ENCODE results near the gene PCBD2.
"Not testable (repeated sequence)": the region's sequence is repeated elsewhere in the genome, so short reads cannot be mapped to it uniquely, and the experiment has no call there.

The PCBD2 gene

GRCh38 chr5:134958755-134959154 lies 53.8 kb downstream of the PCBD2 start:
- Mint-ChIP-seq H3K4me1 (no peaks in the 10 kb centered on the region), H3K27ac (no peak overlapping the region), H3K9me3 (peaks cover 4% of the 10 kb centered on the region), H3K4me3 (no peak overlapping the region), H3K27me3 (no peaks in the 10 kb centered on the region), H3K36me3 (peaks cover 20% of the 10 kb centered on the region)
- ATAC-seq (ENCODE audit: low read depth) = no peak
- DNase-seq (ENCODE audit: low spot score in 2 of 2) = no peak

GRCh38 chr5:134963098-134963497 lies 58.2 kb downstream of the PCBD2 start:
- Mint-ChIP-seq H3K27me3 (no peaks in the 10 kb centered on the region), H3K4me1 (no peaks in the 10 kb centered on the region), H3K36me3 (peaks cover 14% of the 10 kb centered on the region), H3K27ac (no peak overlapping the region), H3K4me3 (no peak overlapping the region), H3K9me3 (no peaks in the 10 kb centered on the region)
- DNase-seq (ENCODE audit: low spot score in 2 of 2) (no peak), ATAC-seq (ENCODE audit: low read depth) (no peak)

GRCh38 chr5:134964359-134965270 lies 59.7 kb downstream of the PCBD2 start:
- ATAC-seq (ENCODE audit: low read depth) = no peak

GRCh38 chr5:134965271-134965825 lies 60.4 kb downstream of the PCBD2 start:
- DNase-seq (ENCODE audit: low spot score in 2 of 2) (no peak), ATAC-seq (ENCODE audit: low read depth) (no peak)
- Mint-ChIP-seq H3K27me3 (no peaks in the 10 kb centered on the region), H3K4me3 (no peak overlapping the region), H3K27ac (no peak overlapping the region), H3K36me3 (peaks cover 15% of the 10 kb centered on the region), H3K9me3 (no peaks in the 10 kb centered on the region), H3K4me1 (no peaks in the 10 kb centered on the region)

More at GRCh38 chr5:134964359-134965270, 59.7 kb downstream of the PCBD2 start:
- Mint-ChIP-seq H3K4me1 (no peaks in the 10 kb centered on the region), H3K36me3 (peaks cover 15% of the 10 kb centered on the region), H3K27me3 (no peaks in the 10 kb centered on the region), H3K4me3 (no peak overlapping the region), H3K27ac (no peak overlapping the region), H3K9me3 (no peaks in the 10 kb centered on the region)
- DNase-seq (ENCODE audit: low spot score in 2 of 2) = no peak

GRCh38 chr5:134967607-134968006 lies 62.7 kb downstream of the PCBD2 start, which contains the start of gene CATSPER3:
Gene CATSPER3, plus strand, starts transcription at chr5:134967907. Its CDS starts 85 bp downstream, at chr5:134967992.
- Mint-ChIP-seq H3K36me3 (peaks cover 16% of the 10 kb centered on the region), H3K4me3 (no peak within 1 kb of the TSS), H3K27me3 (no peaks in the 10 kb centered on the region), H3K9me3 (no peaks in the 10 kb centered on the region), H3K4me1 (no peaks in the 10 kb centered on the region), H3K27ac (no peak within 1 kb of the TSS)
- no peak for DNase-seq (ENCODE audit: low spot score in 2 of 2)
- ATAC-seq (ENCODE audit: low read depth) = no peak

- DNase-seq (ENCODE audit: low spot score in 2 of 2) (no peak), ATAC-seq (ENCODE audit: low read depth) (no peak)
- Mint-ChIP-seq H3K36me3 (peaks cover 15% of the 10 kb centered on the region), H3K4me1 (no peaks in the 10 kb centered on the region), H3K27ac (no peak overlapping the region), H3K27me3 (no peaks in the 10 kb centered on the region), H3K4me3 (no peak overlapping the region), H3K9me3 (no peaks in the 10 kb centered on the region)
These were observed 63.1 kb downstream of the PCBD2 start for GRCh38 chr5:134968055-134968454.

GRCh38 chr5:134969166-134969565 lies 64.2 kb downstream of the PCBD2 start:
- Mint-ChIP-seq H3K9me3 (no peaks in the 10 kb centered on the region), H3K27ac (no peak overlapping the region), H3K27me3 (no peaks in the 10 kb centered on the region), H3K36me3 (peaks cover 17% of the 10 kb centered on the region), H3K4me1 (no peaks in the 10 kb centered on the region), H3K4me3 (no peak overlapping the region)
- DNase-seq (ENCODE audit: low spot score in 2 of 2) = no peak
- no peak for ATAC-seq (ENCODE audit: low read depth)

GRCh38 chr5:134975078-134975715 lies 70.3 kb downstream of the PCBD2 start:
- no peaks in the 10 kb centered on the region for H3K27me3 Mint-ChIP-seq
- no peak overlapping the region for H3K4me3 Mint-ChIP-seq
- peaks cover 8% of the 10 kb centered on the region for H3K9me3 Mint-ChIP-seq
- no peaks in the 10 kb centered on the region for H3K4me1 Mint-ChIP-seq
- no peak for DNase-seq (ENCODE audit: low spot score in 2 of 2)
- H3K36me3 Mint-ChIP-seq = peaks cover 18% of the 10 kb centered on the region
- H3K27ac Mint-ChIP-seq = no peak overlapping the region
- no peak for ATAC-seq (ENCODE audit: low read depth)

GRCh38 chr5:134975843-134976242 lies 70.9 kb downstream of the PCBD2 start:
- H3K36me3 Mint-ChIP-seq = peaks cover 21% of the 10 kb centered on the region
- H3K4me3 Mint-ChIP-seq = no peak overlapping the region
- H3K9me3 Mint-ChIP-seq = peaks cover 9% of the 10 kb centered on the region
- no peaks in the 10 kb centered on the region for H3K27me3 Mint-ChIP-seq
- no peak overlapping the region for H3K27ac Mint-ChIP-seq
- ATAC-seq (ENCODE audit: low read depth) = no peak
- no peaks in the 10 kb centered on the region for H3K4me1 Mint-ChIP-seq
- DNase-seq (ENCODE audit: low spot score in 2 of 2) = no peak

GRCh38 chr5:134976841-134977240 lies 71.9 kb downstream of the PCBD2 start:
- no peak for ATAC-seq (ENCODE audit: low read depth)

GRCh38 chr5:134979416-134979815 lies 74.5 kb downstream of the PCBD2 start:
- no peak for DNase-seq (ENCODE audit: low spot score in 2 of 2)
- no peaks in the 10 kb centered on the region for H3K4me1 Mint-ChIP-seq
- H3K36me3 Mint-ChIP-seq = peaks cover 27% of the 10 kb centered on the region
- no peak overlapping the region for H3K4me3 Mint-ChIP-seq
- H3K27ac Mint-ChIP-seq = no peak overlapping the region
- peaks cover 7% of the 10 kb centered on the region for H3K27me3 Mint-ChIP-seq
- H3K9me3 Mint-ChIP-seq = peaks cover 27% of the 10 kb centered on the region
- ATAC-seq (ENCODE audit: low read depth) = no peak

More at GRCh38 chr5:134976841-134977240, 71.9 kb downstream of the PCBD2 start:
- Mint-ChIP-seq H3K4me1 (no peaks in the 10 kb centered on the region), H3K27ac (no peak overlapping the region), H3K27me3 (peaks cover 2% of the 10 kb centered on the region), H3K36me3 (peaks cover 21% of the 10 kb centered on the region), H3K9me3 (peaks cover 15% of the 10 kb centered on the region), H3K4me3 (no peak overlapping the region)
- DNase-seq (ENCODE audit: low spot score in 2 of 2) = no peak

GRCh38 chr5:134982230-134982629 lies 77.3 kb downstream of the PCBD2 start:
- H3K9me3 Mint-ChIP-seq = peaks cover 22% of the 10 kb centered on the region
- peaks cover 7% of the 10 kb centered on the region for H3K27me3 Mint-ChIP-seq
- H3K4me3 Mint-ChIP-seq = no peak overlapping the region
- H3K36me3 Mint-ChIP-seq = peaks cover 24% of the 10 kb centered on the region
- H3K27ac Mint-ChIP-seq = no peak overlapping the region
- H3K4me1 Mint-ChIP-seq = no peaks in the 10 kb centered on the region
- no peak for ATAC-seq (ENCODE audit: low read depth)
- DNase-seq (ENCODE audit: low spot score in 2 of 2) = no peak

- Mint-ChIP-seq H3K9me3 (no peaks in the 10 kb centered on the region), H3K4me1 (peaks cover 3% of the 10 kb centered on the region), H3K27ac (no peak overlapping the region), H3K36me3 (no peaks in the 10 kb centered on the region), H3K4me3 (no peak overlapping the region), H3K27me3 (peaks cover under 1% of the 10 kb centered on the region)
- ATAC-seq (ENCODE audit: low read depth) = no peak
- DNase-seq (ENCODE audit: low spot score in 2 of 2) = no peak
These were observed 84.4 kb downstream of the PCBD2 start for GRCh38 chr5:134989266-134989830.

GRCh38 chr5:134990183-134990582 lies 85.3 kb downstream of the PCBD2 start:
- DNase-seq (ENCODE audit: low spot score in 2 of 2); H3K27ac Mint-ChIP-seq; H3K9me3 Mint-ChIP-seq; ATAC-seq (ENCODE audit: low read depth); H3K27me3 Mint-ChIP-seq; H3K4me3 Mint-ChIP-seq; H3K36me3 Mint-ChIP-seq: not testable (repeated sequence)
- H3K4me1 Mint-ChIP-seq = peaks cover 11% of the 10 kb centered on the region
